ENCODE measurements around the gene MED15. TPM values are rescaled to one million over a fixed set of nuclear protein-coding genes. Genes with fewer than 3 reads are reported as not detected.
A peak's percentile ranks its signal among the peaks of the same experiment; 100 is the strongest.
"Not testable (repeated sequence)": the region's sequence is repeated elsewhere in the genome, so short reads cannot be mapped to it uniquely, and the experiment has no call there.

Gene MED15
- polyA plus RNA-seq, 6 donors from 2014 or later, result 7.3 to 41.8 (median 17.1) TPM

DNA sequence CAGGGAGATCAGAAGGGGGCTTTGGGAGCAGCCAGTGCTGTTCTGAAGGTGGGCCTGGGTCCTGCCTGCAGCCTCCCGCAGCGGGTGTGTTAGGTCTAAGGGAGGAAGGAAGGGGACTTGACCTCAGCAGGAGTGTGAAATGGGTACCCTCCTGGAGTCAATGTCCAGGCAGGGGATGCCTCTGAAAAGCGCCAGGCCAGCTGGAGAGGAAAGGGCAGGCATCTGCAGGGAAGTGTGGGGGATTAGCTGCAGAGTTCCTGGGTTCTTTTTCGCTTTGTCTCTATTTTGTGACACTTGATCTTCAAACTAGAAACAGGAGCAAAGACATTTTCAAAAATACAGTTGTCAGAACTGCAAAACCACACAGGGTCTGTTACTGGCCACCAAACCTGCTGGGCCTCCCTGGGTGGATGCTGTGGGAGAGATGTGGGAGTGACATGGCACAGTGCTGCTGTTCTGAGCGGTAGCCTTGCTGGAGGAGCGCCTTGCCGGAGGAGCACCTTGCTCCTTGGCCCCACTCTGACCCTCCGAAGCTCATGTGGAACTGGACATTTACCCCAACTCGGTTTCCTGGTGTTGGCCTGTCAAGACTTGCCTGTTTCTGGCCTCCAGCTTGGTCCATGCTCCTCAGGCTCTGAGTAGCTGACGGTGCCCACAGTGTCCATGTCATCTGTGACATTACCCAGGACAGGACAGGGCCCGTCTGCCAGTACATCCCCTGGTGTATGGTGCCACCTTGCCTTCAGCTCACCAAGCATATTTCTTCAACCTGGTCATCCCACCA is 25.9 kb downstream of the MED15 start:
- no peaks in the 10 kb centered on the region for H3K9me3 Mint-ChIP-seq
- no peak overlapping the region for H3K4me3 Mint-ChIP-seq
- DNase-seq (no peak), ATAC-seq (ENCODE audit: low read depth in 2 of 2) (no peak)
- H3K4me1 Mint-ChIP-seq, result peaks cover 29 to 55% (median 30%) of the 10 kb centered on the region in 3 donors
- H3K27ac Mint-ChIP-seq, result peak overlapping the region in 3 of 6 donors; percentile 48 to 82 (median 56)
- H3K27me3 Mint-ChIP-seq, result no peaks in the 10 kb centered on the region
- H3K36me3 Mint-ChIP-seq, result peaks cover 0 to 7% of the 10 kb centered on the region in 2 donors

GRCh38 chr22:20533879-20534265 is 26.5 kb downstream of the MED15 start:
- Mint-ChIP-seq H3K36me3 (peaks cover 0 to 7% of the 10 kb centered on the region in 2 donors), H3K4me1 (peaks cover 29 to 55% (median 29%) of the 10 kb centered on the region in 3 donors)
- DNase-seq, result no peak

DNA sequence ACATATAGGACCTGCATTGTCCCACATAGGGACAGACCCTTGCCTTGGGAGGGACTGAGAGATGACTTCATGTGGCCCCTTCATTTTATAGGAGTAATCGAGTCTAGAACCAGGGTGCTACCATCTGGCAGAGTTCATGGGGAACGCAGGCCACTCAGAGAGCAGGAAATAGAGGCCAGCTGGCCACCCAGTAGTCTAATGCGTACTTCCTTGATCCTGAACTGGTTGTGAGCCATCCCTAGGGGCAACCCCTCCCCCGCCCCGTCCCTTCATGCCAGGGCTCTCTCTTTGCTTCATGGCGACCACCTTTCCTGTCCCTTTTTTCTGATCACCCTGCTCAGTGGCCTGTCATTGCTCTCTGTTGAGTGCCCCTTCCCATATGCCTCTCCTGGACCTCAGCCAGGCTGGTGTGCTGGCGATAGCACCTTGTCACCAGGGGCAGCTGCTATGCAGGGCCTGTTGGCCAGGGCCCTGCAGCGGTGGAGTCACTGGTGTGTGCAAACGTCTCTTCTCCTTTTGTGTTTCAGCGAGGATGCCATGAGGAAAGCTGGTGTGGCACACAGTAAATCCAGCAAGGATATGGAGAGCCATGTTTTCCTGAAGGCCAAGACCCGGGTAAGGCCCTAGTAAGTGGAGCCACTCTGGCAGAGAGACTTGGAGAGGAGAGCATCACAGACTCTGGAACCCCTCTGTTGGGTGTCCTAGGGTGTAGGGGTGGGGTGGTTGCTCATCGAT is 29.3 kb downstream of the MED15 start:
- Mint-ChIP-seq H3K9me3 (no peaks in the 10 kb centered on the region), H3K27me3 (no peaks in the 10 kb centered on the region), H3K36me3 (peaks cover 6 to 7% of the 10 kb centered on the region in 2 donors), H3K27ac (peak overlapping the region in 1 of 6 donors; percentile 84), H3K4me3 (peak overlapping the region in 1 of 8 donors; percentile 33), H3K4me1 (peaks cover 20 to 46% (median 26%) of the 10 kb centered on the region in 3 donors)
- no peak for ATAC-seq (ENCODE audit: low read depth in 2 of 2)
- no peak for DNase-seq

More at GRCh38 chr22:20533879-20534265, 26.5 kb downstream of the MED15 start:
- H3K4me3 Mint-ChIP-seq, result no peak overlapping the region
- no peak for ATAC-seq (ENCODE audit: low read depth in 2 of 2)
- H3K27me3 Mint-ChIP-seq, result no peaks in the 10 kb centered on the region
- no peaks in the 10 kb centered on the region for H3K9me3 Mint-ChIP-seq
- peak overlapping the region in 4 of 6 donors; percentile 31 to 82 (median 47) for H3K27ac Mint-ChIP-seq

- H3K4me1 Mint-ChIP-seq, result peaks cover 17 to 40% (median 23%) of the 10 kb centered on the region in 3 donors
- H3K27ac Mint-ChIP-seq, result peak overlapping the region in 2 of 6 donors; percentile 47 to 83
- H3K9me3 Mint-ChIP-seq, result no peaks in the 10 kb centered on the region
- DNase-seq (no peak), ATAC-seq (ENCODE audit: low read depth in 2 of 2) (no peak)
- no peaks in the 10 kb centered on the region for H3K27me3 Mint-ChIP-seq
- H3K4me3 Mint-ChIP-seq, result no peak overlapping the region
- H3K36me3 Mint-ChIP-seq, result peaks cover 6 to 7% of the 10 kb centered on the region in 2 donors
These were observed 29.9 kb downstream of the MED15 start for GRCh38 chr22:20537325-20537756.

GRCh38 chr22:20537983-20538382 is 30.6 kb downstream of the MED15 start:
- Mint-ChIP-seq H3K9me3 (no peaks in the 10 kb centered on the region), H3K4me1 (peaks cover 11 to 36% (median 21%) of the 10 kb centered on the region in 3 donors), H3K27me3 (no peaks in the 10 kb centered on the region), H3K36me3 (peaks cover 7 to 10% of the 10 kb centered on the region in 2 donors), H3K27ac (no peak overlapping the region), H3K4me3 (no peak overlapping the region)
- no peak for DNase-seq
- no peak for ATAC-seq (ENCODE audit: low read depth in 2 of 2)

DNA sequence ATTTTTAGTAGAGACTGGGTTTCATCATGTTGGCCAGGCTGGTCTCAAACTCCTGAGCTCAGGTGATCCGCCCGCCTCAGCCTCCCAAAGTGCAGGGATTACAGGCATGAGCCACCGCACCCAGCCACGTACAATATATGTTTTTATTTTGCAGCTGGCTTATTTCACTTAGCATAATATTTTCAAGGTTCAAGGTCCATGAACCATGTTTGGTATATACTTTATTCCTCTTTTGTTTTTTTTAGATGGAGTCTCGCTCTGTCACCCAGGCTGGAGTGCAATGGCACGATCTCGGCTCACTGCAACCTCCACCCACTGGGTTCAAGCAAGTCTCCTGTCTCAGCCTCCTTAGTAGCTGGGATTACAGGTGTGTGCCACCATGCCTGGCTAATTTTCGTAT is 31.5 kb downstream of the MED15 start:
- not testable (repeated sequence) for H3K4me3 Mint-ChIP-seq; H3K9me3 Mint-ChIP-seq; DNase-seq; H3K36me3 Mint-ChIP-seq; ATAC-seq (ENCODE audit: low read depth in 2 of 2); H3K27me3 Mint-ChIP-seq
- Mint-ChIP-seq H3K4me1 (peaks cover 8 to 27% (median 16%) of the 10 kb centered on the region in 3 donors), H3K27ac (peak overlapping the region in 1 of 6 donors; percentile 19)

DNA sequence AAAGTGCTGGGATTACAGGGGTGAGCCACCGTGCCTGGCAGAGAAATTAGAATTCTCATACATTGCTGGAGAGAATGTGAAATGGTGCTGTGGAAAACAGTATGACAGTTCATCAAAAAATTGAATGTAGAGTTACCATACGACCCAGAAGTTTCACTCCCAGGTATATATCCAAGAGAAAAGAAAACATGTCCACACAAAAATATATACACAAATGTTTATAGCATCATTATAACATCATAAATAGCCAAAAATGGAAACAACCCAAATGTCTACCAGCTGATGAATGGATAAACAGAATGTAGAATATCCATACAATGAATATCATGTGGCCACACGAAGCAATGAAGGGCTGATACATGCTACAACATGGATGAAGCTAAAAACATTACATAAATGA is 34.6 kb downstream of the MED15 start:
- H3K27me3 Mint-ChIP-seq, result no peaks in the 10 kb centered on the region
- no peak overlapping the region for H3K4me3 Mint-ChIP-seq
- H3K9me3 Mint-ChIP-seq, result no peaks in the 10 kb centered on the region
- H3K36me3 Mint-ChIP-seq, result peaks cover 7 to 15% of the 10 kb centered on the region in 2 donors
- H3K27ac Mint-ChIP-seq, result no peak overlapping the region
- no peak for ATAC-seq (ENCODE audit: low read depth in 2 of 2)
- H3K4me1 Mint-ChIP-seq, result peaks cover 11 to 14% (median 12%) of the 10 kb centered on the region in 3 donors
- no peak for DNase-seq

DNA sequence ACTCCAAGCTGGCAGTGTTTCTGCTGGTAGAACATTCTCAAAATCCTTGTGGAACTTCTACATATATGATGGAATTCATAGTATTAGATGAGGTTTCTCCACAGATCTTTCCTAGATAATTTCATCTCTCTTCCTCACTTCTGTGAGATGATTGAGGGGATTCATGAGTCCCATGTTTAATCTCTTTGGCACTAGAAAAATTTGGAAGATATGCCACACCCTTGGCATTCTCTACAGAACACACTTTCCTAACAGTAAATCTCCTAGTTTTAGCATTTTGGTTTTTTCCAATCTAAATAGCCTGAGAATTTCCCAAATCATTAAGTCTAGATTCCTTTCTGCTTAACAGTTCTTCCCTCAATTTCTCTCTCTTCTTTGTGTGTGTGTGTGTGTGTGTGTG is 35.3 kb downstream of the MED15 start:
- ATAC-seq (ENCODE audit: low read depth in 2 of 2), result no peak
- Mint-ChIP-seq H3K9me3 (no peaks in the 10 kb centered on the region), H3K27me3 (no peaks in the 10 kb centered on the region), H3K4me3 (no peak overlapping the region), H3K4me1 (peaks cover 6 to 13% (median 12%) of the 10 kb centered on the region in 3 donors), H3K36me3 (peaks cover 2 to 15% of the 10 kb centered on the region in 2 donors), H3K27ac (peak overlapping the region in 2 of 6 donors; percentile 23 to 65)
- DNase-seq, result no peak

DNA sequence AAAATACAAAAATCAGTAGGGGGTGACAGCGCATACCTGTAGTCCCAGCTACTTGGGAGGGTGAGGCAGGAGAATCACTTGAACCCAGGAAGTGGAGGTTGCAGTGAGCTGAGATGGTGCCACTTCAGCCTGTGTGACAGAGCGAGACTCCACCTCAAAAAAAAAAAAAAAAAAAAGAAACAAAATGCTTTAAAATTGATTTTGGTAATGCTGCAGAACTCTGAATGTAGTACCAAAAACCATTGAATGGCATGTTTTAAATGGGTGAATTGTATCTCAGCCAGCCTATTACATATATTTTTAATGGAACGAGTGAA is 37.9 kb downstream of the MED15 start:
- H3K27ac Mint-ChIP-seq, result peak overlapping the region in 1 of 6 donors; percentile 63
- not testable (repeated sequence) for H3K9me3 Mint-ChIP-seq; ATAC-seq (ENCODE audit: low read depth in 2 of 2); H3K36me3 Mint-ChIP-seq; H3K27me3 Mint-ChIP-seq; DNase-seq; H3K4me3 Mint-ChIP-seq
- peaks cover 21 to 33% (median 32%) of the 10 kb centered on the region in 3 donors for H3K4me1 Mint-ChIP-seq

DNA sequence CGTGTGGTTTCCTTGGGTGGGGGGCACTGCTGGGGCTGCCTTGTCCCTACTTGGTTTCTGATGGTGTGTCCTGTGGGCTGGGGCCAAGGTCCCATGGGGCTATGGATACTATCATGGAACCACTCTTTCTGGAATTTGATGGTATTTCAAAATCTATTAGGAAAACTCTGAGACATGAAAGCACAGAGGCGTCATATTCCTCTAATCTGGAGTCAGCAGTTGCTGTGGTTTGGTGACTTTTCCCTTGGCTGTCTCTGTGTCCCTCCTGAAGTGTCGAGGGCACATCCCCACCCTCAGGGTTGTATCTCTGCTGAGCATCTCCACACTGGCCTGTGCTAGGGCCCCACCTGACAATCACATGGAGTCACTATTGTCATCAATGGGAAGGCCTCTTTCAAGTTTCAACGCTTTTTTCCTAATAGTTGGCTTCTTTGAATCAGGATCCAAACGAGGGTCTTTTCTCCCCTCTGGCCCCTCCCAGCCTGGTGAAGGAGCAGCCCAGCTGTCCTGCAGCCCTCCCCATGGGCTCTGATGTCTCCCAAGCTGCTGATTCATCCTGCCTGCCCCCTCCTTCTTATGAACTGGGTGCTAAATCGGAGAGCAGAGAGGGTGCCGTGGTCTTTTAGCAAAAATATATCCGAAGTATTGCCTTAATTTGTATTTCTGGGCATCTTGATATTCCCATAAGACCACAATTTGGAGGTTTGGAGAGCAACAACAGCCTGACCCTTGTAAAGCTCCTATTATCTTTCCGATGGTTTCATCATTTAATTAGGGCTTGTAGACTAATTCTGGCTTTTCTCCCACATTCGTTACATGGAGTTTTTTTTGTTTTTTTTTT is 38.5 kb downstream of the MED15 start:
- ATAC-seq (ENCODE audit: low read depth in 2 of 2) (no peak), DNase-seq (no peak)
- peaks cover 22 to 37% (median 34%) of the 10 kb centered on the region in 3 donors for H3K4me1 Mint-ChIP-seq
- H3K36me3 Mint-ChIP-seq, result peaks cover 0 to 9% of the 10 kb centered on the region in 2 donors
- peak overlapping the region in 4 of 6 donors; percentile 58 to 72 (median 66) for H3K27ac Mint-ChIP-seq
- H3K27me3 Mint-ChIP-seq, result no peaks in the 10 kb centered on the region
- no peak overlapping the region for H3K4me3 Mint-ChIP-seq
- H3K9me3 Mint-ChIP-seq, result no peaks in the 10 kb centered on the region

DNA sequence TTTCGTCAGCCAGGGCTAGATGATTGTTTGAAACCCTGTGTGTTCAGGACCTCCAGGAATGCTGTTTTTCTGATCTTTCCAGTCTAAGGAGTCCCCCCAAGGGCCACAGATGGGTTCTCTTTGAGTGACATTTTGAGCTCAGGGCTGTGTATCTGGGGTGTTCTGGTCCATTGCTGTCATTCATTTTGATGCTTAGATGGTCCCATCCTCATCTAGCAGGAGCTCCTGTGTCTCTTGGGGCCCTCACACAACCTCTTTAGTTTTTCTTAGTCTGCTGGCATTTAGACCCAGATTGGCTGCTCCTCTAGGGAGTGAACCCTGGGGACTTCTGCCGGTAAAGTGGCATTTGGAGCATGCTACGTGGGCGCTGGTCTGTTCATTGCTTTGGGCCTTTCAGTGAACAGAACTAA is 39.1 kb downstream of the MED15 start:
- Mint-ChIP-seq H3K9me3 (no peaks in the 10 kb centered on the region), H3K27me3 (no peaks in the 10 kb centered on the region), H3K4me1 (peaks cover 27 to 43% (median 40%) of the 10 kb centered on the region in 3 donors), H3K36me3 (peaks cover 3 to 9% of the 10 kb centered on the region in 2 donors), H3K27ac (peak overlapping the region in 2 of 6 donors; percentile 58 to 72), H3K4me3 (no peak overlapping the region)
- DNase-seq, result no peak
- ATAC-seq (ENCODE audit: low read depth in 2 of 2), result no peak

GRCh38 chr22:20547029-20547428 is 39.6 kb downstream of the MED15 start:
- no peaks in the 10 kb centered on the region for H3K27me3 Mint-ChIP-seq
- no peak for DNase-seq
- H3K36me3 Mint-ChIP-seq, result peaks cover 8 to 9% of the 10 kb centered on the region in 2 donors
- no peak for ATAC-seq (ENCODE audit: low read depth in 2 of 2)
- no peaks in the 10 kb centered on the region for H3K9me3 Mint-ChIP-seq
- H3K4me1 Mint-ChIP-seq, result peaks cover 28 to 42% (median 41%) of the 10 kb centered on the region in 3 donors
- no peak overlapping the region for H3K4me3 Mint-ChIP-seq
- H3K27ac Mint-ChIP-seq, result no peak overlapping the region

- no peaks in the 10 kb centered on the region for H3K27me3 Mint-ChIP-seq
- DNase-seq, result no peak
- H3K9me3 Mint-ChIP-seq, result no peaks in the 10 kb centered on the region
- H3K36me3 Mint-ChIP-seq, result peaks cover 5 to 8% of the 10 kb centered on the region in 2 donors
- H3K27ac Mint-ChIP-seq, result peak overlapping the region in 5 of 6 donors; percentile 64 to 90 (median 74)
- no peak for ATAC-seq (ENCODE audit: low read depth in 2 of 2)
- H3K4me3 Mint-ChIP-seq, result peak overlapping the region in 1 of 8 donors; percentile 46
- peaks cover 28 to 42% (median 37%) of the 10 kb centered on the region in 3 donors for H3K4me1 Mint-ChIP-seq
These were observed 41.4 kb downstream of the MED15 start for GRCh38 chr22:20548806-20549205.
